SK-N-MC (cell line): ENCODE results near the gene MAPT.
"Not testable (repeated sequence)": the region's sequence is repeated elsewhere in the genome, so short reads cannot be mapped to it uniquely, and the experiment has no call there.

ENCODE experiments used
- DNase-seq: peaks from one replicate; pipeline ENCODE4 v3.0.0-alpha.2; 2011; ENCODE audit warnings: low read depth, low spot score
- H3K27ac ChIP-seq: fragments of 200-600 bp; sonication (generic); 2 replicates; pipeline ENCODE4 v1.5.1; 2016; ENCODE audit warnings: mixed run types
- H3K36me3 ChIP-seq: fragments of 200-600 bp; sonication (generic); 2 replicates; pipeline ENCODE4 v1.6.1; 2017; ENCODE audit warnings: antibody characterized with exemption, low read length, mixed read lengths; ENCODE audit not compliant: insufficient read depth
- H3K4me3 ChIP-seq: fragments of 200-600 bp; sonication (generic); 2 replicates; pipeline ENCODE4 v1.5.1; 2016
- H3K9ac ChIP-seq: fragments of 200-600 bp; sonication (generic); 2 replicates; pipeline ENCODE4 v1.8.0; 2017; ENCODE audit warnings: mixed run types, mixed read lengths; ENCODE audit not compliant: insufficient read length
- H3K9me3 ChIP-seq: fragments of 200-600 bp; sonication (generic); 2 replicates; pipeline ENCODE4 v1.6.1; 2017; ENCODE audit warnings: low read depth, mild to moderate bottlenecking, antibody characterized with exemption, low read length, moderate library complexity, mixed read lengths
- EZH2 ChIP-seq: fragments of 200-600 bp; sonication (generic); IDR thresholded peaks from one replicate; pipeline ENCODE4 v1.6.1; 2017; ENCODE audit warnings: antibody characterized with exemption
- FOXP2 ChIP-seq: optimal IDR thresholded peaks from 2 replicates; pipeline ENCODE3; 2011; ENCODE audit warnings: mild to moderate bottlenecking, moderate library complexity; ENCODE audit not compliant: insufficient read depth; ENCODE audit errors: extremely low read length, control extremely low read depth
- POLR2AphosphoS5 ChIP-seq: IDR thresholded peaks from 2 replicates; pipeline ENCODE4 v1.6.1; 2012; ENCODE audit warnings: mild to moderate bottlenecking, low read depth, low read length, borderline replicate concordance

Gene MAPT

GRCh38 chr17:45956090-45956489 is 61.7 kb downstream of the MAPT start:
- Histone ChIP-seq H3K4me3 (no peak overlapping the region), H3K9me3 (no peaks in the 10 kb centered on the region), H3K36me3 (no peaks in the 10 kb centered on the region), H3K9ac (no peak overlapping the region), H3K27ac (no peak overlapping the region)
- no peak for TF ChIP-seq POLR2AphosphoS5
- TF ChIP-seq EZH2: no peak
- TF ChIP-seq FOXP2: no peak
- DNase-seq: no peak

- not testable (repeated sequence) for H3K36me3 ChIP-seq, H3K9me3 ChIP-seq
These were observed 62.4 kb downstream of the MAPT start for GRCh38 chr17:45956746-45957145.

GRCh38 chr17:45958307-45958706 is 64.0 kb downstream of the MAPT start:
- no peak overlapping the region for H3K4me3 ChIP-seq
- no peak for TF ChIP-seq POLR2AphosphoS5
- no peak for TF ChIP-seq EZH2
- no peak for TF ChIP-seq FOXP2
- peaks cover 13% of the 10 kb centered on the region for H3K36me3 ChIP-seq
- DNase-seq: no peak
- H3K9ac ChIP-seq: no peak overlapping the region
- H3K27ac ChIP-seq: peak overlapping the region; percentile 54; the same call in 1 of the 2 replicates
- H3K9me3 ChIP-seq: no peaks in the 10 kb centered on the region

More at GRCh38 chr17:45956746-45957145, 62.4 kb downstream of the MAPT start:
- not testable (repeated sequence) for H3K27ac ChIP-seq, H3K9ac ChIP-seq, DNase-seq, H3K4me3 ChIP-seq

- Histone ChIP-seq H3K4me3 (no peak overlapping the region), H3K36me3 (peaks cover 18% of the 10 kb centered on the region), H3K9ac (no peak overlapping the region), H3K9me3 (no peaks in the 10 kb centered on the region), H3K27ac (0 out of 2 replicates have a peak overlapping the region, but pooled peaks have one; percentile 54)
- TF ChIP-seq POLR2AphosphoS5 (no peak), EZH2 (no peak), FOXP2 (no peak)
- no peak for DNase-seq
These were observed 64.8 kb downstream of the MAPT start for GRCh38 chr17:45958994-45959665.

GRCh38 chr17:45960311-45960710 is 66.0 kb downstream of the MAPT start:
- no peak for DNase-seq
- no peak overlapping the region for H3K4me3 ChIP-seq
- no peak for TF ChIP-seq EZH2
- no peak for TF ChIP-seq POLR2AphosphoS5
- no peak for TF ChIP-seq FOXP2
- no peak overlapping the region for H3K9ac ChIP-seq
- H3K9me3 ChIP-seq: no peaks in the 10 kb centered on the region
- no peak overlapping the region for H3K27ac ChIP-seq
- peaks cover 18% of the 10 kb centered on the region for H3K36me3 ChIP-seq

GRCh38 chr17:45961206-45961605 is 66.9 kb downstream of the MAPT start:
- TF ChIP-seq POLR2AphosphoS5 (no peak), FOXP2 (no peak), EZH2 (no peak)
- H3K9me3 ChIP-seq: no peaks in the 10 kb centered on the region
- DNase-seq: no peak
- peaks cover 22% of the 10 kb centered on the region for H3K36me3 ChIP-seq
- no peak overlapping the region for H3K27ac ChIP-seq
- H3K4me3 ChIP-seq: no peak overlapping the region
- no peak overlapping the region for H3K9ac ChIP-seq

GRCh38 chr17:45962221-45962972 is 68.0 kb downstream of the MAPT start:
- H3K27ac ChIP-seq: no peak overlapping the region
- TF ChIP-seq FOXP2: no peak
- no peak for TF ChIP-seq POLR2AphosphoS5
- TF ChIP-seq EZH2: no peak
- DNase-seq: no peak
- H3K9ac ChIP-seq: no peak overlapping the region
- peaks cover 32% of the 10 kb centered on the region for H3K36me3 ChIP-seq
- H3K4me3 ChIP-seq: no peak overlapping the region
- H3K9me3 ChIP-seq: no peaks in the 10 kb centered on the region

- Histone ChIP-seq H3K27ac (no peak overlapping the region), H3K9me3 (no peaks in the 10 kb centered on the region), H3K4me3 (no peak overlapping the region), H3K9ac (no peak overlapping the region), H3K36me3 (peaks cover 36% of the 10 kb centered on the region)
- no peak for DNase-seq
- TF ChIP-seq POLR2AphosphoS5 (no peak), FOXP2 (no peak), EZH2 (no peak)
These were observed 68.9 kb downstream of the MAPT start for GRCh38 chr17:45963283-45963682.
